ENCODE data around the gene RNF113B. TPM values are rescaled to one million over a fixed set of nuclear protein-coding genes. Genes with fewer than 3 reads are reported as not detected.

RNF113B gene
- total and polyA plus RNA-seq, 2 experiments from 2014 or later, result 0.19 TPM; not detected in 1

DNA sequence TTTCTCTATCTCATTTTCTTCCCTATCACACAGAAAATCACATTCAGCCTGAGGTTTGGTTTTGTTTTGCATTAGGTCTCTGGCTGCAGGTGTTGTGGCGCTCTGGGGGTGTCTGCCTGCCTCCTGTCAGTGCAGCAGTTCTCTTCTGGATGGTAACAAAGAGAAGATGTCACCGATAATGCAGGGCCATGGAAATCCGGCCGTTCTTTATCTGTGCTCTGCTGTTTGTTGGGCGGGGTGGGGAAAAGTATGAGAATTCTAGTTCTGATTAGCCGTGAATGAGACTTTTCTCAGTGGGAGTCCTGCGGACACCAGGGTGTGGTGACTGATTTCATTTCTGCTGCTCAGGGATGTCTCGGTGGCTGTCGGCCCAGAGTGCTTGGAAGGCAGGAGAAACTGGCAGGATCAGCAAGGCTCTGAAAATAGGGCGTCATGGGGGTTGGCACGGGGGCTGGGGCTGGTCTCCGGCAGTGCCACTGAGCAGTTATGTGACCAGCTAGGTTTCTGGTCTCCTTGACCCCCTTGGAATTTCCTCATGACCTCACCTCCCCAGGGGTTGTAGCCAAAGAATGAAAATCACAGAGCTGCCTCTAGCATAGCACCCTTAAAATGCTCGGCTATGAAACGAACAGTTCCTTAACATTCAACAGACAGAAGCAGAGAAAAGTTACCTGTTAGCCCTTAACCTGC, 5.0 kb downstream of the RNF113B start (continued):
- no peak for TF ChIP-seq STAT1 (IDR thresholded peaks at IDR 0.05; ENCODE audit: unreplicated experiment)
- no peak for TF ChIP-seq EZH2phosphoT487 (IDR thresholded peaks at IDR 0.05; ENCODE audit: unreplicated experiment)
- TF ChIP-seq ZNF114 (CRISPR knock-in tag; IDR thresholded peaks at IDR 0.05), result no peak
- no peak for TF ChIP-seq ZNF331 (CRISPR knock-in tag; IDR thresholded peaks at IDR 0.05; ENCODE audit: low read depth)
- TF ChIP-seq, protein P1, sequence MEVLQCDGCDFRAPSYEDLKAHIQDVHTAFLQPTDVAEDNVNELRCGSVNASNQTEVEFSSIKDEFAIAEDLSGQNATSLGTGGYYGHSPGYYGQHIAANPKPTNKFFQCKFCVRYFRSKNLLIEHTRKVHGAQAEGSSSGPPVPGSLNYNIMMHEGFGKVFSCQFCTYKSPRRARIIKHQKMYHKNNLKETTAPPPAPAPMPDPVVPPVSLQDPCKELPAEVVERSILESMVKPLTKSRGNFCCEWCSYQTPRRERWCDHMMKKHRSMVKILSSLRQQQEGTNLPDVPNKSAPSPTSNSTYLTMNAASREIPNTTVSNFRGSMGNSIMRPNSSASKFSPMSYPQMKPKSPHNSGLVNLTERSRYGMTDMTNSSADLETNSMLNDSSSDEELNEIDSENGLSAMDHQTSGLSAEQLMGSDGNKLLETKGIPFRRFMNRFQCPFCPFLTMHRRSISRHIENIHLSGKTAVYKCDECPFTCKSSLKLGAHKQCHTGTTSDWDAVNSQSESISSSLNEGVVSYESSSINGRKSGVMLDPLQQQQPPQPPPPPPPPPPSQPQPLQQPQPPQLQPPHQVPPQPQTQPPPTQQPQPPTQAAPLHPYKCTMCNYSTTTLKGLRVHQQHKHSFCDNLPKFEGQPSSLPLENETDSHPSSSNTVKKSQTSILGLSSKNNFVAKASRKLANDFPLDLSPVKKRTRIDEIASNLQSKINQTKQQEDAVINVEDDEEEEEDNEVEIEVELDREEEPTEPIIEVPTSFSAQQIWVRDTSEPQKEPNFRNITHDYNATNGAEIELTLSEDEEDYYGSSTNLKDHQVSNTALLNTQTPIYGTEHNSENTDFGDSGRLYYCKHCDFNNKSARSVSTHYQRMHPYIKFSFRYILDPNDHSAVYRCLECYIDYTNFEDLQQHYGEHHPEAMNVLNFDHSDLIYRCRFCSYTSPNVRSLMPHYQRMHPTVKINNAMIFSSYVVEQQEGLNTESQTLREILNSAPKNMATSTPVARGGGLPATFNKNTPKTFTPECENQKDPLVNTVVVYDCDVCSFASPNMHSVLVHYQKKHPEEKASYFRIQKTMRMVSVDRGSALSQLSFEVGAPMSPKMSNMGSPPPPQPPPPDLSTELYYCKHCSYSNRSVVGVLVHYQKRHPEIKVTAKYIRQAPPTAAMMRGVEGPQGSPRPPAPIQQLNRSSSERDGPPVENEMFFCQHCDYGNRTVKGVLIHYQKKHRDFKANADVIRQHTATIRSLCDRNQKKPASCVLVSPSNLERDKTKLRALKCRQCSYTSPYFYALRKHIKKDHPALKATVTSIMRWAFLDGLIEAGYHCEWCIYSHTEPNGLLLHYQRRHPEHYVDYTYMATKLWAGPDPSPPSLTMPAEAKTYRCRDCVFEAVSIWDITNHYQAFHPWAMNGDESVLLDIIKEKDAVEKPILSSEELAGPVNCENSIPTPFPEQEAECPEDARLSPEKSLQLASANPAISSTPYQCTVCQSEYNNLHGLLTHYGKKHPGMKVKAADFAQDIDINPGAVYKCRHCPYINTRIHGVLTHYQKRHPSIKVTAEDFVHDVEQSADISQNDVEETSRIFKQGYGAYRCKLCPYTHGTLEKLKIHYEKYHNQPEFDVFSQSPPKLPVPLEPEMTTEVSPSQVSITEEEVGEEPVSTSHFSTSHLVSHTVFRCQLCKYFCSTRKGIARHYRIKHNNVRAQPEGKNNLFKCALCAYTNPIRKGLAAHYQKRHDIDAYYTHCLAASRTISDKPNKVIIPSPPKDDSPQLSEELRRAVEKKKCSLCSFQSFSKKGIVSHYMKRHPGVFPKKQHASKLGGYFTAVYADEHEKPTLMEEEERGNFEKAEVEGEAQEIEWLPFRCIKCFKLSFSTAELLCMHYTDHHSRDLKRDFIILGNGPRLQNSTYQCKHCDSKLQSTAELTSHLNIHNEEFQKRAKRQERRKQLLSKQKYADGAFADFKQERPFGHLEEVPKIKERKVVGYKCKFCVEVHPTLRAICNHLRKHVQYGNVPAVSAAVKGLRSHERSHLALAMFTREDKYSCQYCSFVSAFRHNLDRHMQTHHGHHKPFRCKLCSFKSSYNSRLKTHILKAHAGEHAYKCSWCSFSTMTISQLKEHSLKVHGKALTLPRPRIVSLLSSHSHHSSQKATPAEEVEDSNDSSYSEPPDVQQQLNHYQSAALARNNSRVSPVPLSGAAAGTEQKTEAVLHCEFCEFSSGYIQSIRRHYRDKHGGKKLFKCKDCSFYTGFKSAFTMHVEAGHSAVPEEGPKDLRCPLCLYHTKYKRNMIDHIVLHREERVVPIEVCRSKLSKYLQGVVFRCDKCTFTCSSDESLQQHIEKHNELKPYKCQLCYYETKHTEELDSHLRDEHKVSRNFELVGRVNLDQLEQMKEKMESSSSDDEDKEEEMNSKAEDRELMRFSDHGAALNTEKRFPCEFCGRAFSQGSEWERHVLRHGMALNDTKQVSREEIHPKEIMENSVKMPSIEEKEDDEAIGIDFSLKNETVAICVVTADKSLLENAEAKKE (CRISPR knock-in tag; IDR thresholded peaks at IDR 0.05), result no peak
- TF ChIP-seq JUNB (IDR thresholded peaks at IDR 0.05; ENCODE audit: unreplicated experiment), result no peak

DNA sequence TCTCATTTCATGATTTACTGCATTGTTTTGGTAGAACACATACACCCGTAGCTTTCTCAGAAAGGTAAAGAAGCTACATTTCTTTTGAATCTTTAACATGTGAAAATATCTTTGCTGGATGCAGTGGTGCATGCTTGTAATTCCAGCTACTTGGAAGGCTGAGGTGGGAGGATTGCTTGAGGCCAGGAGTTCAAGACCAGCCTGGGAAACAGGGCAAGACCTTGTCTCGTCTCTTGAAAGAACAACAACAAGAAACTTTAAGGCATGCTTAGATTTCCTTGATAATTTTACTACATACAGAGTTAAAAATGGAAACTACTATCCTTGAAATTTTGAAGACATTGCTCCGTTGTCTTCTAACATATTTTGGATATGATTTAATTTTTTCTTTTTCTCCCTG, 7.7 kb downstream of the RNF113B start:
- Histone ChIP-seq H3K9me2 (ENCODE audit: insufficient read depth) (no peaks in the 10 kb centered on the region), H3F3A (replicated peaks; ENCODE audit: low read depth) (no peaks in the 10 kb centered on the region; the same call in 1 of the 2 replicates), H3K4me2 (no peak overlapping the region), H2AFZ (no peak overlapping the region), H3K4me3 (no peak overlapping the region), H3K36me3 (ENCODE audit: insufficient read depth) (no peaks in the 10 kb centered on the region), H3K27me3 (ENCODE audit: insufficient read depth) (no peaks in the 10 kb centered on the region), H3K79me2 (replicated peaks; ENCODE audit: insufficient read depth) (peaks cover 85% of the 10 kb centered on the region), H3K4me1 (ENCODE audit: insufficient read depth) (peaks cover 43% of the 10 kb centered on the region), H4K20me1 (replicated peaks; ENCODE audit: insufficient read depth) (no peaks in the 10 kb centered on the region), H3K27ac (ENCODE audit: low read depth) (no peak overlapping the region)
- no peaks in the 10 kb centered on the region for H3K9me3 Mint-ChIP-seq
- no peaks in the 10 kb centered on the region for H3K36me3 Mint-ChIP-seq (ENCODE audit: low read depth)
- peaks cover 6% of the 10 kb centered on the region for H3K27me3 Mint-ChIP-seq (ENCODE audit: insufficient read depth, low read depth, poor library complexity)
- peaks cover 54% of the 10 kb centered on the region for H3K4me1 Mint-ChIP-seq
- DNase-seq (ENCODE audit: low spot score), result no peak
- H3K27ac Mint-ChIP-seq, result no peak overlapping the region
- ATAC-seq, result no peak
- no peak overlapping the region for H3K4me3 Mint-ChIP-seq
- no peak for TF ChIP-seq NANOG (IDR thresholded peaks at IDR 0.05; ENCODE audit: borderline replicate concordance)
- no peak for TF ChIP-seq EZH2 (IDR thresholded peaks at IDR 0.05; ENCODE audit: low read depth, unreplicated experiment)
- TF ChIP-seq, protein P1 (CRISPR knock-in tag; IDR thresholded peaks at IDR 0.05), result no peak
- no peak for TF ChIP-seq POLR2AphosphoS5 (IDR thresholded peaks at IDR 0.05; ENCODE audit: low read depth)
- no peak for TF ChIP-seq JUNB (IDR thresholded peaks at IDR 0.05; ENCODE audit: unreplicated experiment)
- TF ChIP-seq ZNF114 (CRISPR knock-in tag; IDR thresholded peaks at IDR 0.05), result no peak
- TF ChIP-seq STAT1 (IDR thresholded peaks at IDR 0.05; ENCODE audit: unreplicated experiment), result no peak
